Spleen (tissue), 7 donors: ENCODE data around the gene DPY30.

ENCODE experiments used
- POLR2A ChIP-seq, 3 donors: fragments of 450-650 bp; IDR thresholded peaks; one replicate each; pipeline ENCODE4 v1.5.1; 2017; ENCODE audit warnings: antibody characterized with exemption in 3 of 3, mild to moderate bottlenecking in 1 of 3
- POLR2AphosphoS5 ChIP-seq, 3 donors: sonication (generic); formaldehyde crosslinking; IDR thresholded peaks; one replicate each; pipeline ENCODE4 v1.5.1; 2017; ENCODE audit warnings: antibody characterized with exemption in 3 of 3
- TF ChIP-seq, protein P1 (sequence below), 11 experiments: fragments of 200-600 bp in 7 of 11; fragments of 450-650 bp in 4 of 11; sonication (generic) in 4 of 11; IDR thresholded peaks in 8 of 11; conservative IDR thresholded peaks in 3 of 11; 1 replicate in 7 of 11; 2 replicates in 4 of 11; pipeline versions ENCODE4 v1.4.0 to v1.8.0; 2016 to 2021; ENCODE audit warnings: antibody characterized with exemption in 11 of 11, inconsistent platforms in 4 of 11, mild to moderate bottlenecking in 1 of 11
- donor health status: DM: no; HTN: no; CAD: no; lungs with moderate emphysema.
- donor health status: DM: no; HTN: no; CAD: no.
- donor health status: DM: no; HTN: no; CAD: no.

GRCh38 chr2:32064021-32064601 lies 24.5 kb upstream of the DPY30 start:
- TF ChIP-seq, protein P1, sequence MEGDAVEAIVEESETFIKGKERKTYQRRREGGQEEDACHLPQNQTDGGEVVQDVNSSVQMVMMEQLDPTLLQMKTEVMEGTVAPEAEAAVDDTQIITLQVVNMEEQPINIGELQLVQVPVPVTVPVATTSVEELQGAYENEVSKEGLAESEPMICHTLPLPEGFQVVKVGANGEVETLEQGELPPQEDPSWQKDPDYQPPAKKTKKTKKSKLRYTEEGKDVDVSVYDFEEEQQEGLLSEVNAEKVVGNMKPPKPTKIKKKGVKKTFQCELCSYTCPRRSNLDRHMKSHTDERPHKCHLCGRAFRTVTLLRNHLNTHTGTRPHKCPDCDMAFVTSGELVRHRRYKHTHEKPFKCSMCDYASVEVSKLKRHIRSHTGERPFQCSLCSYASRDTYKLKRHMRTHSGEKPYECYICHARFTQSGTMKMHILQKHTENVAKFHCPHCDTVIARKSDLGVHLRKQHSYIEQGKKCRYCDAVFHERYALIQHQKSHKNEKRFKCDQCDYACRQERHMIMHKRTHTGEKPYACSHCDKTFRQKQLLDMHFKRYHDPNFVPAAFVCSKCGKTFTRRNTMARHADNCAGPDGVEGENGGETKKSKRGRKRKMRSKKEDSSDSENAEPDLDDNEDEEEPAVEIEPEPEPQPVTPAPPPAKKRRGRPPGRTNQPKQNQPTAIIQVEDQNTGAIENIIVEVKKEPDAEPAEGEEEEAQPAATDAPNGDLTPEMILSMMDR (IDR thresholded peaks at IDR 0.05 in 8 of 11, conservative IDR thresholded peaks at IDR 0.05 in 3 of 11), result no peak
- TF ChIP-seq POLR2A (IDR thresholded peaks at IDR 0.05) (no peak), POLR2AphosphoS5 (IDR thresholded peaks at IDR 0.05) (no peak)
